LNCaP clone FGC (cell line): ENCODE measurements around the gene CLCA2.
A peak's percentile ranks its signal among the peaks of the same experiment; 100 is the strongest.

ENCODE experiments used
- DNase-seq: peaks from one replicate; pipeline ENCODE4 v3.0.0-alpha.2; 2011; ENCODE audit warnings: low read depth
- H3K4me3 ChIP-seq: 2 replicates; pipeline ENCODE4 v1.5.1; 2011; ENCODE audit warnings: mild to moderate bottlenecking, low read depth, low read length, control low read depth
- TF ChIP-seq, protein P1 (sequence below): IDR thresholded peaks from 2 replicates; pipeline ENCODE4 v1.5.1; 2012; ENCODE audit warnings: mild to moderate bottlenecking; ENCODE audit not compliant: control insufficient read depth, insufficient read depth; ENCODE audit errors: extremely low read depth

The CLCA2 gene

DNA sequence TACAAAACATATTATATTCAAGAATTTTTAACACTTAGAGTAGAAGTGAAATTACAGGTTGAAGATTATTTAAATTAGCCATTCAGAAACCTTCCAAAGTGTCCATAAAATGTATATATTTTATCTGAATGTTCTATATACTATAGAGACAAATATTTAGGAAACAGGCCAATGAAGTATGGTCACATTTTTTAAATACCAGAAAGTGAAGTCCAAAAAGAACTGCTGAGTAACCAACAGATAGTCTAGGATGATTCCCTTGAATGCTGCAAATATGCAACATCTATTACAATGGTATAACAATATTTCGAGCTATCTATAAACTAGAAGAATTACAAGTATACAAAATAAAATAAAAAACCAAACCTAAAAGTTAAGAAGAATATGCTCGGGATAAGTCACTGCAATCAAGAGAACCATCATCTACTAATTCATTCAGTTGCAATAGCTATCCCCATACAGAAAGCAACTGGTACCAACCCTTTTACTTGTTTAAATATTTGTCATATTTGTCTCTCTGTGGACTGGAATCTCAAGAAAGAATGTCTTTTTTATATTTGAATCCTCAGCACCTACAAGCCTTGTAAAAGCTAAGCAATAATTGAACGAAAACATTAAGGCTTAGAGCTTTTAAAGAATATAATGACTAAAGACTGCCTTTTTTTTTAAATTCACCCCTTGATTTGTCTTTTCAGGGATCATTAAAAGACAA, 35.9 kb upstream of the CLCA2 start:
- H3K4me3 ChIP-seq, result no peak overlapping the region
- TF ChIP-seq, protein P1, sequence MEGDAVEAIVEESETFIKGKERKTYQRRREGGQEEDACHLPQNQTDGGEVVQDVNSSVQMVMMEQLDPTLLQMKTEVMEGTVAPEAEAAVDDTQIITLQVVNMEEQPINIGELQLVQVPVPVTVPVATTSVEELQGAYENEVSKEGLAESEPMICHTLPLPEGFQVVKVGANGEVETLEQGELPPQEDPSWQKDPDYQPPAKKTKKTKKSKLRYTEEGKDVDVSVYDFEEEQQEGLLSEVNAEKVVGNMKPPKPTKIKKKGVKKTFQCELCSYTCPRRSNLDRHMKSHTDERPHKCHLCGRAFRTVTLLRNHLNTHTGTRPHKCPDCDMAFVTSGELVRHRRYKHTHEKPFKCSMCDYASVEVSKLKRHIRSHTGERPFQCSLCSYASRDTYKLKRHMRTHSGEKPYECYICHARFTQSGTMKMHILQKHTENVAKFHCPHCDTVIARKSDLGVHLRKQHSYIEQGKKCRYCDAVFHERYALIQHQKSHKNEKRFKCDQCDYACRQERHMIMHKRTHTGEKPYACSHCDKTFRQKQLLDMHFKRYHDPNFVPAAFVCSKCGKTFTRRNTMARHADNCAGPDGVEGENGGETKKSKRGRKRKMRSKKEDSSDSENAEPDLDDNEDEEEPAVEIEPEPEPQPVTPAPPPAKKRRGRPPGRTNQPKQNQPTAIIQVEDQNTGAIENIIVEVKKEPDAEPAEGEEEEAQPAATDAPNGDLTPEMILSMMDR, result no peak
- DNase-seq, result no peak

DNA sequence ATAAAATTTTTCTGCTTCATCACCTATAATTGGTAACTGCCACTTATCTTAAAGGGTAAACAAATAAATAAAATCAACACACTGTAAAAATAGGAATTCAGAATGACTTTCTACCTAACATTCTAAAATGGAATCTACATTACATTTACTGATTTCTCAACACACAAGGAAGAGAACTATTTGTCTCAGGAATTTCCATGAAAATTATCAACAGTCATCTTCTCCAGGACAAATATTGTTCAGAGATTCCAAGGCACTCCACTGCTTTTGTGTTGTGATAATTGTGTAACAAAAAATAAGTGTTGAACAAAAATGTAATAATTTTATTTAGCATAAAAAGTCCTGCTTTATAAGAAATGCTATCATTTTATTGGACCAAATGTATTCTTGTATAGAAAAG, 35.2 kb upstream of the CLCA2 start:
- TF ChIP-seq, protein P1, result no peak
- H3K4me3 ChIP-seq, result no peak overlapping the region
- DNase-seq, result no peak

DNA sequence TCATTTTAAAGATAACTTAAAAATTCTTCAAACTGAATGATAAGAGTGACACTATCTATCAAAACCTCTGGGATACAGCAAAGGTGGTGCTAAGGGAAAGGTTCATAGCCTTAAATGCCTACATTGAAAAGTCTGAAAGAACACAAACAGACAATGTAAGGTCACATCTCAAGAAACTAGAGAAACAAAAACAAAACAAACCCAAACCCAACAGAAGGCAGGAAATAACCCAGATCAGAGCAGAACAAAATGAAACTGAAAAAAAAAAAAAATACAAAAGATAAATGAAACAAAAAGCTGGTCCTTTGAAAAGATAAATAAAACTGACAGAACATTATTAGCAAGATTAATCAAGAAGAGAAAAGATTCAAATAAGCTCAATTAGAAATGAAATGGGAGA, 34.7 kb upstream of the CLCA2 start:
- H3K4me3 ChIP-seq, result no peak overlapping the region
- TF ChIP-seq, protein P1, result no peak
- no peak for DNase-seq

DNA sequence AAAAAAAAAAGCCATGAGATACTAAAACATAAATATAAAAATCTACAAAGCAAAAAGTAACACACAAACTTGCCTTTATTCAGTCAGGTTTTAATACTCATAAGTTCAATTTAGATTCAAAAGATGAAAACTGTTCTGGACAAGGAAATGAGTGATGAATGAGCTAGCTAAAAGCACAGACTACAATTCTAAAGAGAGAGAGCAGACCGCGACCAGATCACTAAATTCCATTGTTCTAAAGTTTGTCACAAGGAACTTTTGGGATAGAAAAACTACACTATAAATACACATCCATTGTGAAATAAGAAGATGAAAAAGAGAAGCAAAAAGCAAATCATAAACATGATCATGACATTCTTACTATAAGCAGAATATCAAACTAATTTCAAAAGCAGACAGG, 29.6 kb upstream of the CLCA2 start:
- DNase-seq, result no peak
- no peak overlapping the region for H3K4me3 ChIP-seq
- TF ChIP-seq, protein P1, result no peak

DNA sequence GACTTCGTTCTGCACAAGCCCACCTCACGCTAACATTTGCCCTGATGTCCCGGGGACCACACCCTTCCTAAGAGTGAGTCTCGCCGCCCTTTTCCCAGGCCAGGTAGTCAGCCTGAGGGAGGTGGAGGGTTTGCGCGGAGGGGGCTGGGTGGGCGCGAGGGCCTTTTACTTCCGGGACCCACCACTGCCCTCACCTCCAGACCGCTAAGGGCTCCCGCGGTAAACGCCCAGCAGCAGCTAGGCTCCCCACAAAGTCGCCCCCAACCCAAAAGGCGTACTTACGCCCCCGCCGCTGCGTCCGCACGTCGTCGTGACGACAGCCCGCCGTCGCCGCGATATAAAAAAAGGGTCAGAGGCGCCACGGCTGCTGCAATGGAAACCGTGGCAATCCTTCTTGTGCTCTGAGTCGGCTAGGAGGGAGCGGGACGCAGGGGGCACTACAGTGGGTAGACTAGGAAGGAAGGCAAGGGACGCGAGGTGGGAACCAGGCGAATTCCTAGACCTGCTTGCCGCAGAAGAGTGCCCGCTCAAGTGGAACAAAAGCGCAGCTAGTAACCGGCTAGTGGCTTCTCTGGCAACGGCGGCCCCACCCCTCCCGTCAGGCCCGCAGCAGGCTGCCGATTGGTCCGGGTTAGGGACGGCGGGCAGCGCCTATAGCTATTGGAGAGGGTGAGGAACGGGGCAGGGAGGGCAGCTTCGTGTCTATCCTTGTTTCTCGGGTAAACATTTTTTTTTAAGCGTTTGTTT, 28.0 kb upstream of the CLCA2 start, which contains the start of gene ODF2L:
TSS of gene ODF2L (minus strand) at position 573 of the 747 bp plus-strand sequence. CDS start 9,296 bp downstream, outside the sequence.
- peak within 1 kb of the TSS; percentile 86 for H3K4me3 ChIP-seq
- peak; percentile 52 for DNase-seq
- TF ChIP-seq, protein P1, result no peak

DNA sequence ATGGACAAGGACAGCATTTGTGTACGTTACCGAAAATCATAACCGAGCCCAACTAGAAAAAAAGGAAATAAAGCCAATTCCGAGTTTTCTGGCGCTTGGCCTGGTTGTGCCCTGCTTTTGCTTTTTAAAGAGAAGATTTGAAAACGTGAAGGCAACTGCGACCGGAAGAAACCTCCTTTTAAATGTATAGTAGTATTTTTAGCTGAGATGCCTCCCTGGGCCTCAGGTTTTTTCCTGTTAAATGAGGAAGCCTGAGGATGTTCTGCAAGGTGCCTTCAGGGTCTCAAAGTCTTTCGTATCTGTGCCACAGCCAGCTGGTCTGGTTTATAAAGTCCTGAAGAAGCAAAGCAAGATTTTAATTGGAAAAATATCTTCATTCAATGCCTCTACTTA, 27.5 kb upstream of the CLCA2 start:
- TF ChIP-seq, protein P1, result no peak
- peak overlapping the region; percentile 86 for H3K4me3 ChIP-seq
- no peak for DNase-seq
